Measurements from ENCODE around the gene ZNF304.
"Not testable (repeated sequence)": the region's sequence is repeated elsewhere in the genome, so short reads cannot be mapped to it uniquely, and the experiment has no call there.

Gene ZNF304

DNA sequence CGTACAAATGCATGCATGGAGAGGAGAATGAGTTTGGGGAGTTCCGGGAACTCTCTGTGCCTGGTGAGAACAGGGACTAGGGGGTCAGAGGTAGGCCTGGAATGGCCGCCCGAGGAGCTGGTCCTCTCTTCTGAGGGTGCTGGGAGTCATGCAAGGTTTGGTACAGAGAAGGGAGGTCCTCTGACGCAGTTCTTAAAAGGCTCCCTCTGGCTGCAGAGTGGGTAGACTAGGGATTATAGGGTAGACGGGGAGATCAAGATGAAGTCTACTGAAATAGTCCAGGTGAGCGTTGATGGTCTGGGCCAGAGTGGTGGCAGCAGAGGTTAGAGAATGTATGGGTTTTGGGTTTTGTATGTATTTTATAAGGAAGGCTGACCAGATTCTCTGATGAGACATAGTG, 796 bp downstream of the ZNF304 start:
- peak in 2 of 42 donors; percentile 3 to 12 for DNase-seq
- intact Hi-C loops (cut with DNase I), result loop anchor here (5.0 kb wide), 1 partner anchor 35 kb away; no protein-coding TSS in a partner anchor

DNA sequence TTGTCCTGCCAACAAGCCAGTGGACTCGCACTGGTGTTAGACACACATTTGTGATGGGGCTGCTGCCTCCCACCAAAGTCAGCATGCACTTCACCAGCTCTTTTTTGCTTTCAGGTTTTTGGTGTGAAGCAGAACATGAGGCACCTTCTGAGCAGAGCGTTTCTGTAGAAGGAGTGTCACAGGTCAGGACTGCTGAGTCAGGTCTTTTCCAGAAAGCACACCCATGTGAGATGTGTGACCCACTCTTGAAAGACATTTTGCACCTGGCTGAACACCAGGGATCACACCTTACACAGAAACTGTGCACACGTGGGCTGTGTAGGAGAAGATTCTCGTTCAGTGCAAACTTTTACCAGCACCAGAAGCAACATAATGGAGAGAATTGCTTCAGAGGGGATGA, 4.8 kb downstream of the ZNF304 start:
- intact Hi-C loops (cut with DNase I), result no loop called here
- no peak for DNase-seq

DNA sequence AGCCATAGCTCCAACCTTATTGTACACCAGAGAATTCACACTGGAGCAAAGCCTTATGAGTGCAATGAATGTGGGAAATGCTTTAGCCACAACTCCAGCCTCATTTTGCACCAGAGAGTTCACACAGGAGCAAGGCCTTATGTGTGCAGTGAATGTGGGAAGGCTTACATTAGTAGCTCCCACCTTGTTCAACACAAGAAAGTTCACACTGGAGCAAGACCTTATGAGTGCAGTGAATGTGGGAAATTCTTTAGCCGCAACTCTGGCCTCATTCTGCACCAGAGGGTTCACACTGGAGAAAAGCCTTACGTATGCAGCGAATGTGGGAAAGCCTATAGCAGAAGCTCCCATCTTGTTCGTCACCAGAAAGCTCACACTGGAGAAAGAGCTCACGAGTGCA, 6.3 kb downstream of the ZNF304 start:
- intact Hi-C loops (cut with DNase I), result no loop called here

DNA sequence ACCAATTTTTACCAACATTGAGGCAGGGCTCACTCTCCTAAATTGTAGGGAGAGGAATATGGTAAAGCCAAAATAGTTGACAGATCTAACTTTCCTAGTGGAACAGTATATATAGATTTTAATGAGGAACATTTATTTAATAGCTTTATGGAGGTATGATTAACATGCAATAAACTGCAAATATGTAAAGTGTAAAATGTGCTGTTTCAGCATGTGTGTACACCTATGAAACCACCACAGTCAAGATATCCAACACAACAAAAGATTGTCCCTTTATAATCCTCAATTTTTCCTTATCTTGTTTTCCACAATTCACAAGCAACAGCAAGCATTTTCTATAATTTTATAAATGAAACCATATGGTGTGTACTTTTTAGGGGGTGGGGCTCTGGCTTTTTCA, 8.2 kb downstream of the ZNF304 start:
- no peak for DNase-seq
- intact Hi-C loops (cut with DNase I), result no loop called here

More for the DNA sequence above, 6.3 kb downstream of the ZNF304 start:
- DNase-seq, result no peak

DNA sequence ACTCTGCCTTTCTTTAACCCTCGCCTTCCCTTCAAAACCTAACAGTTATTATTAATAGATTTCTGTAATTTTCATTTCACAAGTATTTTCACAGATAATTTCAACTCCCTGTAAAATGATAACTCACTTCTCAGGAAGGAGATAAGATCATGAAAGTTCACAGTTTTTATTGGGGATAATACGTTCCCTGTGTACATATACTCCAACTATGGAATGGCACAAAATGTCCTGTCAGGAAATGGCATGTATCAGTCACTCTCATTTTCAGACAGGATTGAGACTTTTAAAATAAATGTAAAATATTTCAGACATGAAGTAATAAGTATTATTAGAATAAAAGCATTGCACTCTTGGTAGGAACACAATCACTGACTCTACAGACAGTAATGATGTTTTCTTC, 11.3 kb downstream of the ZNF304 start:
- intact Hi-C loops (cut with DNase I), result loop anchor here (5.0 kb wide), 1 partner anchor 40 kb away; the partner anchor contains the start of gene ZNF543
- DNase-seq, result no peak

DNA sequence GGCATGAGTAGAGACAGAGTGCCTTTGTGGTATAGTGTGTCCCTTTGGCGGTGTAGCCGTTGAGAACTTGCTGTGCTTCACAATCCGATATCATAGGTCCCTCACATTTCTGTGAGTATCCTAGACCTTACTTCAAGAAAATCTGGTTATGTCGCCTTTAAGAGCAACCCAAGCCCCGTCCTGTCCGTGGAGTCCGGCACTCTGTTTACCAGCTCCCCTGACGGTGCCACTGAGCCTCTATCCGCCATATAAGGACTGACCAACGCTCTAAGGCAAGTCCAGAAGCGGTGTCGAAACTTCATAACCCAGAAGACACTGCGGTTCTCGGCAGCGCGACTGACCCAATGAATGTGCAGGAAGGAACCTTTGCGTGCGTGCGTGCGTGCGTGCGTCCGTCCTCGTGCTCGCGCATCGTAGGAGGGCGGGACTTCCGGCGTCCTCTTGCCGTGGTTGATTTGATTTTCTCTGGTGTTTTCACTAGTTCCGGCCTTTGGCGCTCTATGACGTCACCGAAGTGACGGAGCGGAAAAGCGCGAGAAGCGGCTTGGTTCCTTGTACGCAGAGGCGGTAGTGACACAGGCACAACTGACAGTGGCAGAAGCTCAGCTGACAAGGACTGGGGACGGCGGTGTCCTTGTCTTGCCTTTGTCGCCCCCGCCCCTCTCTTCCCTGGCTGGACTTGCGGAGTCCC, 12.1 kb downstream of the ZNF304 start, which contains the start of the genes TRAPPC2B and ZNF547:
Gene TRAPPC2B, plus strand, starts transcription at position 555 of the 691 bp plus-strand sequence. CDS start 1,283 bp downstream, outside the sequence.
Gene ZNF547, plus strand, starts transcription at position 555 of the 691 bp plus-strand sequence. CDS start 5,005 bp downstream, outside the sequence.
- intact Hi-C loops (cut with DNase I), result loop anchor here (5.0 kb wide), 1 partner anchor 41 kb away; the partner anchor contains the start of gene ZNF543
- DNase-seq, result peak; percentile 96 to 100 (median 99)

DNA sequence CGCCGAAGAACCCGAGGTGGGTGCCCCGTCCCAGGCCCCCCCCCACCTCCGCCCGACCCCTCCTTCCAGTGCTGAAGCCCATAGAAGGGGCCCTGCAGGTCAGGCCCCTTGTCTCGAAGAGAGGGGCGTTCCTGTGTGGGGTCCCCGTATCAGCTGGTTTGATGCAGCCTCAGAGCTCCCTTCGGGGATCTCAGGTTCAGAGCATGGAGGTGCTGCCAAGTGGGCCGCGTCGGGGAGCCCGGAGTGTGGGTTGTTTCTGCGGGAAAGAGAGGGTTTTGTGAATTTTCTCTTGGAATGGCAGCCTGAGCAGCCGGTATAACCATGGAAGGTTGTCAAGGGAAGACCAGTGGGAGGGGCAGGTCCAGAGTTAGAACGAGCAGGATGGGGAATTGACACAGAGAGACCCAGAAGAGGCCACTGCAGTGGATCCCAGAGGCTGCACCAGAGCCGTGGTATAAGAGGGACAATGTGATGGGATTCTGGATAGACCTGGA, 12.7 kb downstream of the ZNF304 start:
- intact Hi-C loops (cut with DNase I), result loop anchor here (5.0 kb wide), 1 partner anchor 41 kb away; the partner anchor contains the start of gene ZNF543
- DNase-seq, result peak in 8 of 42 donors; percentile 2 to 23 (median 12)

DNA sequence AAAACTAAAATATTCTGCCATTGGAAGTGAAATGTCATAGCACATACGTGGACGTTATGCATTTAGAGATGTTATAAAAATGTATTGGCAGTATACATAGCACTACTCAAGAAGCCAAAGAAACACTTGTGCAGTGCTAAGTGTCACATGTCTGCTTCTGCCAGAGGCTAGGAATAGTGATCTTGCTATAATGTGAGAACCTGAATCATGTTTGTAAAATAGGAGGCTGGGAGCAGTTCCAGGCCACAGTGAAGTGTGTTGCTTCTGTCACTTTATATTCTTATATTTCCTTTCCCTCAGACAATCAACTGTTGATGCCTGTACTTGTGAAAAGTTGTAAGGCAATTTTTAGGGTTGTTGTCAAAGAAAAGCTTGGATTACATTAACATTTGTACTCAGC, 15.7 kb downstream of the ZNF304 start:
- intact Hi-C loops (cut with DNase I), result no loop called here
- DNase-seq, result no peak

DNA sequence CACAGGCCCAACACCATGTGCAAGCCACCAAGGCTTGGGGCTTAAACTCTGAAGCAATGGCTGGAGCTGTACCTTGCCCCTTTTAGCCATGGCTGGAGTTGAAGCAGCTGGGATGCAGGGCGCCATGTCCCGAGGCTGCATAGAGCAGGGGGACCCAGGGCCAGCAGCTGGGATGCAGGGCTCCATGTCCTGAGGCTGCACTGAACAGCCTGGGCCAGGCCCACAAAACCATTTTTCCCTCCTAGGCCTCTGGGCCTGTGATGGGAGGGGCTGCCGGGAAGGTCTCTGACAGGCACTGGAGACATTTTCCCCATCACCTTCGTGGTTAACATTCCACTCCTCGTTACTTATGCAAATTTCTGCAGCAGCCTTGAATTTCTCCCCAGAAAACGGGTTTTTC, 23.1 kb downstream of the ZNF304 start:
- DNase-seq, result no peak
- intact Hi-C loops (cut with DNase I), result no loop called here

DNA sequence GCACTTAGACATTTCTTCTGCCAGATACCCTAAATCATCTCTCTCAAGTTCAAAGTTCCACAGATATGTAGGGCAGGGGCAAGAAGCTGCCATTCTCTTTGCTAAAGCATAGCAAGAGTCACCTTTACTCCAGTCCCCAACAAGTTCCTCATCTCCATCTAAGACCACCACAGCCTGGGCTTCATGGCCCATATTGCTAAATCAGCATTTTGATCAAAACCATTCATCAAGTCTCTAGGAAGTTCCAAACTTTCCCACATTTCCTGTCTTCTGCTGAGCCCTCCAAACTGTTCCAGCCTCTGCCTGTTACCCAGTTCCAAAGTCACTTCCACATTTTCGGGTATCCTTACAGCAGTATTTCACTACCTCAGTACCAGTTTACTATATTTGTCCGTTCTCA, 23.6 kb downstream of the ZNF304 start:
- intact Hi-C loops (cut with DNase I); DNase-seq: not testable (repeated sequence)

DNA sequence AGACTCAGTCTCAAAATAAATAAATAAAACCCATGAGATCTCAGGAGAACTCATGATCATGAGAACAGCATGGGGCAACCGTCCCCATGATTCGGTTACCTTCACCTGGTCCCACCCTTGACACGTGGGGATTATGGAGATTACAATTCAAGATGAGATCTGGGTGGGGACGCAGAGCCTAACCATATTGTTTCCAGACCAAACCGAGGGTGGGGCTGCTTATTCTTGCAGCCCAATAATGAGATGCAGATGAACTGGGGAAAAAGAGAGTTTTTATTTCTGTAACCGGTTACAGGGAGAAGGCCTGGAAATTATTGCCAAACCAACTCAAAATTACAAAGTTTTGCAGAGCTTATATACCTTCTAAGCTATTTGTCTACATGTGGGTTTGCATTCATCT, 25.1 kb downstream of the ZNF304 start:
- intact Hi-C loops (cut with DNase I), result no loop called here
- no peak for DNase-seq

DNA sequence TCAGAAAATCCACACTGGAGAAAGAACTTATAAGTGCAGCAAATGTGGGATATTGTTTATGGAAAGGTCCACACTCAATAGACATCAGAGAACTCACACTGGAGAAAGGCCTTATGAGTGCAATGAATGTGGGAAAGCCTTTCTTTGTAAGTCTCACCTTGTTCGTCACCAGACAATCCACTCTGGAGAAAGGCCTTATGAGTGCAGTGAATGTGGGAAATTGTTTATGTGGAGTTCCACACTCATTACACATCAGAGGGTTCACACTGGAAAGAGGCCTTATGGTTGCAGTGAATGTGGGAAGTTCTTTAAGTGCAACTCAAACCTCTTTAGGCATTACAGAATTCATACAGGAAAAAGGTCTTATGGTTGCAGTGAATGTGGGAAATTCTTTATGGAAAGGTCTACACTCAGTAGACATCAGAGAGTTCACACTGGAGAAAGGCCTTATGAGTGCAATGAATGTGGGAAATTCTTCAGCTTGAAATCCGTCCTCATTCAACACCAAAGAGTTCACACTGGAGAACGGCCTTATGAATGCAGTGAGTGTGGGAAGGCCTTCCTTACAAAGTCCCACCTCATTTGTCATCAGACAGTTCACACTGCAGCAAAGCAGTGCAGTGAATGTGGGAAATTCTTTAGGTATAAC, 26.6 kb downstream of the ZNF304 start:
- no peak for DNase-seq
- intact Hi-C loops (cut with DNase I), result no loop called here

DNA sequence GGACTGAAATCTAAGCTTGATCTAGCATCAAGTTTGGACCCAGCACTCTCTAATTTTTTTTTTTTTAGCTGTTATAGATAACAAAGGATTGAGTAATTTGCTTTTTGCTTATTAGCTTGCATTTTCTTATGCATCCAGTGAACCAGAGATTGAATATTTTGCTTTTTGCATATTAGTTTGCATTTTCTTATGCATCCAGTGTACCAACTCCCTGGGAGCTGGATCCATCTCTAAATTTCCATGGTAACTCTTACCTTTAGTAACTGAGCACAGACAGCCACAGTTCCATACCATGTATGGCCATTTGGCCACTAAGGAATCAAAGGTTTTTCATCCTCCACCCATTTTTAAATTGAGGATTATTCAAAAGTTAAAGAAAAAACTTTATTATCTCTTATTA, 29.9 kb downstream of the ZNF304 start:
- DNase-seq, result no peak
- intact Hi-C loops (cut with DNase I), result no loop called here

DNA sequence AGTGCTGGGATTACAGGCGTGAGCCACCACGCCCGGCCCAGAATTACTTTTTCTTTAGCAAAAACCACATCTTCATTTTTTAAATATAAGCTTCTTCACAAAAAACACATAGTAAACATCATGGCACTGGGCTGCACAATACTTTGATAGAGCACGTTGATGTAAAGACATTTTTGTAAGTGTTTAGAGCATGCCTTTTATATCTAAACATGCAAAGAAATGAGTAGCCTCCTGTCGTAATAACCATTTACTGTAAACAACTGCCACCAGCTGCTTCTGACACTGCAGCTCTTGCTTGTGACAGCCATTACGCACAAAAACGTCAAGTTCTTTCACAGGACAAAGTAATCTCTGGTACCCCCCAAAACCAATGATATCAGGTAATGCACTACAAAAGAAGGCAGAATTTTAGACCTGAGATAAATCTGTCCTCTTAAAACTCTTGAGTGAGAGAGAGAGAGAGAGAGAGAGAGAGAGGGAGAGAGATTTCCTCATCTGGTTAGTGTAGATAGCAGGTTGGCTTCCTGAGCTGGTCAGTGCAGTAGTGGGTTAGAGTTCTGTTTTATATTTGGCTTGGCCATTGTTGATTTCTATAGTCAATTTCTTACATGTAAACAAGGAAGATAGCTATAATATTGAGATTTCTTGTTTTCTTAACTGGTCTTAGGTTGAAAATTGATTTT, 31.9 kb downstream of the ZNF304 start:
- intact Hi-C loops (cut with DNase I), result no loop called here
- DNase-seq, result no peak

DNA sequence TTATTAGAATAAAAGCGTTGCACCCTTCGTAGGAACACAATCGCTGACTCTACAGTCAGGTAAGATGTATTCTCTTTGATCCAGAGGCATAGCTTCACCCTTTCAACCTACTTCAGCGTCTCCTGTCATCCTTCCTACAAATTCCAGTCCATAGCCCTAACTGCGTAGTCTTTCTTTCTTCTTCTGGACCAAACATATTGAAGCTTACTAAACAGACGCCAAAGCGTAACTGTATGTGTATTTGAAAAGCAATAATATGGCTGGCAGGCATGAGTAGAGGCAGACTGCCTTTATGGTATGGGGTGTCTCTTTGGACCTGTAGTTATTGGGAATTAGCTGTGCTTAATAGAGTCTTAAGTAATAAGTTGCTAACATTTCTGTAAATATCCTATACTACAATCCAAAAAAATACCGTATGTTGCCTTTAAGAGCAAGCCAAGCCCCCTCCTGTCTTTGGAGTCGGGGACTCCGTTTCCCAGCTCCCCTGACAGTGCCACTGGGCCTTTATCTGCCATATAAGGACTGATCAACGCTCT, 38.2 kb downstream of the ZNF304 start:
- intact Hi-C loops (cut with DNase I), result no loop called here
- DNase-seq, result no peak

DNA sequence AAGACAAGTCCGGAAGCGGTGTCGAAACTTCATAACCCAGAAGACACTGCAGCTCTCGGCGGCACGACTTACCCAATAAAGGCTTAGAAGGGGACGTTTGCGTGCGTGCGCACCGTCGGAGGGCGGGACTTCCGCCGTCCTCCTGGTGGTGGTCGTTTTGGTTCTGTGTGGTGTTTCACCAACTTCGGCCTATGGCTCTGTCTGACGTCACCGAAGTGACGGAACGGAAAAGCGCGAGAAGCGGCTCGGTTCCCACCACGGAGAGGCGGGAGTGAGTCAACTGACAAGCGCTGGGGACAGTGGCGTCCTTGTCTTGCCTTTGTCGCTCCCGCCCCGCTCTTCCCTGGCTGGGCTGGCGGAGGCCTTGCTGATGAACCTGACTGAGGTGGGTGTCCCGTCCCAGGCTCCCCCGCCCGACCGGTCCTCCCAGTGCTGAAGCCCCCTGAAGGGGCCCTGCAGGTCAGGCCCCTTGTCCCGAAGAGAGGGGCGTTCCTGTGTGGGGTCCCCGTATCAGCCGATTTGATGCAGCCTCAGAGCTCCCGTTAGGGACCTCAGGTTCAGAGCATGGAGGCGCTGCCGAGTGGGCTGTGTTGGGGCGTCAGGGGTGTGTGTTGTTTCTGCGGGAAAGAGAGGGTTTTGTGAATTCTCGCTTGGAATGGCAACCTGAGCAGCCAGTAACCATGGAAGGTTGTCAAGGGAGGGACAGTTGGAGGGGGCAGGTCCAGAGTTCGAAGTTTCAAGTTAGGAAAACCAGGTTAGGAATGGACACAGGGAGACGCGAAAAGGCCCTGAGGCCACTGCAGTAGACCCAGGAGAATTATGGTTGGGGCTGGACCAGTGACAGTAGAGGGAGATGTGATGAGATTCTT, 38.9 kb downstream of the ZNF304 start, which contains the start of gene ZNF548:
Gene ZNF548, plus strand, starts transcription at position 125 of the 869 bp plus-strand sequence. Its CDS starts 246 bp downstream, at position 371.
- intact Hi-C loops (cut with DNase I), result no loop called here
- peak; percentile 94 to 99 (median 98) for DNase-seq

DNA sequence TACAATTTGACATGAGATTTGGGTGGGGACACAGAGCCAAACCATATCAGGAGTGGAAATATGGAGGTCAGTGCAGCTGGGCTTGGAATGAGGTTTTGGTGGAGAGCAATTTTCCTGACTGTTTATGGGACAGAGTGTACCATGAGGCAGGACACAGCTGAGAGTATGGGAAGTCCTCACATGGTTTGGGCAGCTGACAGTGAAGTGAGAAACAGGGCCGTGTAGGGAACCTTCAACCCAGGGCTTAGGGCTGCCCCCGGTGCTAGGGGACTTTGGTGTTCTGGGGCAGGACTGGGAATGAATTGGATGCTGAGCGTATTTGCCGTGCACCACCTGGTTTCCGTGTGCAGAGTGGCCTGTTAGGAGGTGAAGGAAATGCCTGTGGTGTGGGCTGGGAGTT, 44.6 kb downstream of the ZNF304 start:
- intact Hi-C loops (cut with DNase I), result no loop called here
- DNase-seq, result no peak

DNA sequence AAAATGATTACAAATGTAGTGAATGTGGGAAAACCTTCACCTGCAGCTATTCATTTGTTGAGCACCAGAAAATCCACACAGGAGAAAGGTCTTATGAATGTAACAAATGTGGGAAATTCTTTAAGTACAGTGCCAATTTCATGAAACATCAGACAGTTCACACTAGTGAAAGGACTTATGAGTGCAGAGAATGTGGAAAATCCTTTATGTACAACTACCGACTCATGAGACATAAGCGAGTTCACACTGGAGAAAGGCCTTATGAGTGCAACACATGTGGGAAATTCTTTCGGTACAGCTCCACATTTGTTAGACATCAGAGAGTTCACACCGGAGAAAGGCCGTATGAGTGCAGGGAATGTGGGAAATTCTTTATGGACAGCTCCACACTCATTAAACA, 47.8 kb downstream of the ZNF304 start:
- intact Hi-C loops (cut with DNase I), result no loop called here
- DNase-seq, result no peak
